HUES48 (cell line): ENCODE measurements around the gene GABRA5.
"Not testable (repeated sequence)": the region's sequence is repeated elsewhere in the genome, so short reads cannot be mapped to it uniquely, and the experiment has no call there.

ENCODE experiments used
- H3K27ac ChIP-seq: one replicate; pipeline ENCODE4 v1.7.0; 2013; ENCODE audit warnings: low read depth, low read length, inconsistent platforms
- H3K27me3 ChIP-seq: 2 replicates; pipeline ENCODE4 v1.6.1; 2013; ENCODE audit warnings: mild to moderate bottlenecking, low read length; ENCODE audit not compliant: control insufficient read depth, insufficient read depth
- H3K36me3 ChIP-seq: 2 replicates; pipeline ENCODE4 v1.6.1; 2013; ENCODE audit warnings: low read length; ENCODE audit not compliant: control insufficient read depth, insufficient read depth
- H3K4me1 ChIP-seq: 2 replicates; pipeline ENCODE4 v1.6.1; 2013; ENCODE audit warnings: mild to moderate bottlenecking, low read length; ENCODE audit not compliant: control insufficient read depth, insufficient read depth
- H3K4me3 ChIP-seq: 2 replicates; pipeline ENCODE4 v1.5.1; 2013; ENCODE audit warnings: mild to moderate bottlenecking, low read depth, low read length
- H3K9ac ChIP-seq: 2 replicates; pipeline ENCODE4 v1.6.1; 2013; ENCODE audit warnings: mild to moderate bottlenecking, low read depth, low read length, moderate library complexity
- H3K9me3 ChIP-seq: 2 replicates; pipeline ENCODE4 v1.6.1; 2013; ENCODE audit warnings: low read length; ENCODE audit not compliant: control insufficient read depth, insufficient read depth

GABRA5 gene

DNA sequence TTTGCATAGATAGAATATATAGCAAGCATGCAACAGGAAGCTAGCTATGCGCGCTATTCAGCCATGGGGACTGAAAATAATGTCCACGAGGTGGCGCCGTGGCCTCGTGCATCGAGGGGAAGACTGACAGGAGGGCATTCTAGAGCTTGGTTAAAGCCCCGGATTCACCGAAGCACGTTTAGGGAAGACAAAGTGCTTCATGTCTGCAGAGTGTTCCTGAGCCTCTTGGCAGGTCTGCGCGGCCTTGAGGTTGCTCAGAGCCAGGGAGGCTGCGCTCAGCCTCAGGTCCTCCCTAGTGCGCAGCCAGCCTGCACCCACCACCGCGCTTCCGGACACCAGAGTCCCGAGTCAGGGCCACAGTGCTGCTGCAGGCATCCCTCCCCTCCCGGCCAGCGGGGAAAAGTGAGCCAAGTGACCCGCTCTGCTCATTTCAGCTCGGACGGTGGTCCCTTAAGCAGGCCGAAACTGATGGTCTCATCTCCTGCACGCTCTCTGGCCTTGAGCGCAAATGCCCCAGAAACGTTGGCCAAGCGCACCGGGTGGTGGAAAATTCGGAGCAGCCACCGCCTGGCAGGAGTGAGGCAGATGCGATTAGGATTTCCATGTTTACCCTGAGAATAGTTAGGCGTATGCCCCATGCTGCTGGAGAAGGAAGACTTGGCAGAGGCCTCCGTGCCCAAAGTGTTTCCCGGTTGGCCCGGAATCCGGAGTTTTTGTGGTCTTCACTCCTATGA lies 24.8 kb downstream of the GABRA5 start:
- Histone ChIP-seq H3K27ac (no peak overlapping the region), H3K9ac (no peak overlapping the region), H3K27me3 (no peaks in the 10 kb centered on the region), H3K4me3 (peak overlapping the region; percentile 24; the same call in 1 of the 2 replicates), H3K36me3 (no peaks in the 10 kb centered on the region), H3K9me3 (no peaks in the 10 kb centered on the region), H3K4me1 (no peaks in the 10 kb centered on the region)

DNA sequence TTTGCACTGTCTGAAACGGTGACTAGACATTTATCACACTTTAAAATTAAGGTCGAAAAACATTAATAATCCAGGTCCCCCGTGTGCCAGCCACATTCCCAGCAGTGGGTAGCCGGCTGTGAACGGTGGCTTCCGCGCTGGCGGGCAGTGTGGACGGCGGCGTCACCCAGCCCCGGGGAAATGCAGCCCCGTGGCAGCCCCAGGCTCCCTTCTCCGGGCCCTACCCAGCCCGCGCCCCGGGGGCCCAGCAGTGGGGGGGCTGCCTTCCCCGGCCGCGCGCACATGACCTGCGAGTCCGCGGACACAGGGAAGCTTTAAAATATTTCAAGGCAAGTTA lies 25.3 kb downstream of the GABRA5 start:
- no peak overlapping the region for H3K4me3 ChIP-seq
- H3K27ac ChIP-seq: no peak overlapping the region
- no peaks in the 10 kb centered on the region for H3K36me3 ChIP-seq
- H3K9me3 ChIP-seq: no peaks in the 10 kb centered on the region
- no peaks in the 10 kb centered on the region for H3K4me1 ChIP-seq
- no peak overlapping the region for H3K9ac ChIP-seq
- H3K27me3 ChIP-seq: no peaks in the 10 kb centered on the region

DNA sequence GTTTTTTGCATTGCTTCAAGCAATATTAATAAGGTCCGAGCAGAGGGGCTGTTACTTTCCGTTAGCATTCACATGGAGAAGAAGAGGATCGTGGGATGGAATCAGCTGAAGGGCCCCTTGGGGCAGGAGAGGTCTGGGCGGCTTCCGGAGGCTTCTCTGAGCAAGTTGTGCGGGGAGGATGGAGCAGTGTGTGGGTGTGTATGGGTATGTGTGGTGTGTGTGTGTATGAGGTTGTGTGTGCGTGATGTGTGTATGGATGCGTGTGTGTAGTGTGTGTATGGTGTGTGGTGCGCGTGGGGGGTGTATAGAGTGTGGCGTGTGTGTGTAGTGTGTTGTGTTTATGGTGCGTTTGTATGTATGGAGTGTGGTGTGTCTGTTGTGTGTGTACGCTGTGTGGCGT lies 25.8 kb downstream of the GABRA5 start:
- Histone ChIP-seq H3K4me1 (no peaks in the 10 kb centered on the region), H3K4me3 (no peak overlapping the region), H3K27me3 (no peaks in the 10 kb centered on the region), H3K9me3 (no peaks in the 10 kb centered on the region), H3K27ac (no peak overlapping the region), H3K9ac (no peak overlapping the region), H3K36me3 (no peaks in the 10 kb centered on the region)

DNA sequence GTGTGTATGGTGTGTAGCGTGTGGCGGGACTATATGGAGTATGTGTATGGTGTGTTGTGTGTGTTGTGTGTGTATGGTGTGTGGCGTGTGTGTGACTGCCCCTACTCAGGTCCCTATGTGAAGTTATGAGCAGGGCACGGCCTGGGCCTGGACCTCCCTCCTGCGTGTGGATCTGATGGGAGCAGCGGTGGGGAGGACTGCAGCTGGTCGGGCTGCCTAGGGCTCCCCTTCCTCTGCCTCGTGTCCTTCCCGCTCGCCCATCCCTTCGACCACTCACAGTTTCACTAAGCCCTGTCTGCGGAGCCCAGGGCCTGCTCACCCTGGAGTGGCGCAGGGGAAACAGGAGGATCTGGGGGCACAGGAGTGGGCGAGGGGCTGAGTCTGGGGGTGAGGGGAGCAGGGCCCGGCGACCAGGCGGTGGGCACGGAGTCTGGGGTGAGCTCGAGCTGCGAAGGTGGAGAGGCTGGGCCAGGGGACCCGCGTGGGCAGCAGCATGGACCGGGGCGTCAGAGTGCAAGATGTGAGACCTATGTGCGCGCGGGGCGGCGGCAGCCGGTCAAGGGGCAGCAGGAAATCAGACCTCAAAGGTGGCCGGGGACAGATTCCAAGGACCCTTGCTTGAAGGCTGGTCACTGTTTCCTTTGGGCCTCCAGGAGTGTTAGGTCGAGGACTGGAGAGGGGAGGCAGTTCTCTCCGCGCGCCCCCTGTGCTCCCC lies 26.6 kb downstream of the GABRA5 start:
- Histone ChIP-seq H3K27me3 (no peaks in the 10 kb centered on the region), H3K27ac (no peak overlapping the region), H3K9ac (no peak overlapping the region), H3K4me3 (no peak overlapping the region), H3K4me1 (no peaks in the 10 kb centered on the region), H3K9me3 (no peaks in the 10 kb centered on the region), H3K36me3 (no peaks in the 10 kb centered on the region)

DNA sequence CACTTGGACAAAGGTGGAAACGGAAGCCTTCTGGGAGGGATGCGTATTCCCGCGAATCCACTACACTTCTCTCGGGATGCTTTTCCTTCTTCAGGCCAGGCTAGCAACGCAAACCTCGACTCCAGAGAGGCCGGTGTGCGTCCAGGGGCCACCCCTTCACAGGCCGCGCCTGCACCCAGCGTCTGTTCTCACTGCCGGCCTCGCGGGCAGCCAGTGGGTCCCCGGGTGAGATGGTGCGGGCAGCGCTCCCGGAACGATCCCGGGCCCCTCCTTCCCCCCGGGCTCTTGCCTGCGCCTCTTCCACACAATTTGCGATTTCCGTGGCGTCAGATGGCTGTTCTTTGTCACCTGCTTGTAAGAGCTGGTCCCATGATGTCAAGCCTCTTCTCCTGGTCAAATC lies 27.3 kb downstream of the GABRA5 start:
- Histone ChIP-seq H3K36me3 (no peaks in the 10 kb centered on the region), H3K9me3 (peaks cover under 1% of the 10 kb centered on the region; the same call in 1 of the 2 replicates), H3K27me3 (no peaks in the 10 kb centered on the region), H3K9ac (no peak overlapping the region), H3K4me3 (no peak overlapping the region), H3K27ac (no peak overlapping the region), H3K4me1 (no peaks in the 10 kb centered on the region)

DNA sequence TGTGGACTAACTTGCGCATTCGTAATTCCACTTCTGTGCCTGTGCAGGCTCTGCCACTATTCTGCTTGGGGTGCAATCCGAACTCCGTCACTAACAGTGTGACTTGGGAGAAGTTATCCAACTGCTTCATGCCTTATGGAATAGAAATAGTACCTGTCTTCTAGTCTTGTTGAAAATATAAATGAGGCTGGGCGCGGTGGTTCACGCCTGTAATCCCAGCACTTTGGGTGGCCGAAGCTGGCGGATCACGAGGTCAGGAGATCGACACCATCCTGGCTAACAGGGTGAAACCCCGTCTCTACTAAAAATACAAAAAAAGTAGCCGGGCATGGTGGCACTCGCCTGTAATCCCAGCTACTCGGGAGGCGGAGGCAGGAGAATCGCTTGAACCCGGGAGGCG lies 28.5 kb downstream of the GABRA5 start:
- H3K9ac ChIP-seq, H3K4me3 ChIP-seq, H3K27ac ChIP-seq, H3K36me3 ChIP-seq, H3K9me3 ChIP-seq, H3K27me3 ChIP-seq, H3K4me1 ChIP-seq: not testable (repeated sequence)

DNA sequence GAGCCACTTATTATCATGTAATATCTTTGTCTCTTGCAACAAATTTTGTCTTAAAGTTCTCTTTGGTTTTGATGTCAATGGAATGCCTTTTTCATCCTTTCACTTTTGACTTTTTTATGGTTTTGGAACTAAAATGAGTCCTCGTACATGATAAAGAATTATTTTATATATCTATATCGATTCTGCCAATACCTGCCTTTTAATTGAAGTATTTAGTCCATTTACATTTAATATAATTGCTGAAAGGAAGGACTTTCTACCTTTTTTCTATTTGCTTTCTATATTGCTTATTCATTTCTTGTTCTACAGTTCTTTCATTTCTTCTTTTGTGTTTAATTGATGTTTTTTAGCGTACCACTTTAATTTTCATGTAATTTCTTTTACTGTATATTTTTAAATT lies 32.8 kb downstream of the GABRA5 start:
- no peak overlapping the region for H3K4me3 ChIP-seq
- peaks cover 6% of the 10 kb centered on the region; the same call in 1 of the 2 replicates for H3K9me3 ChIP-seq
- no peaks in the 10 kb centered on the region for H3K36me3 ChIP-seq
- no peak overlapping the region for H3K9ac ChIP-seq
- no peaks in the 10 kb centered on the region for H3K27me3 ChIP-seq
- H3K27ac ChIP-seq: no peak overlapping the region
- H3K4me1 ChIP-seq: no peaks in the 10 kb centered on the region

DNA sequence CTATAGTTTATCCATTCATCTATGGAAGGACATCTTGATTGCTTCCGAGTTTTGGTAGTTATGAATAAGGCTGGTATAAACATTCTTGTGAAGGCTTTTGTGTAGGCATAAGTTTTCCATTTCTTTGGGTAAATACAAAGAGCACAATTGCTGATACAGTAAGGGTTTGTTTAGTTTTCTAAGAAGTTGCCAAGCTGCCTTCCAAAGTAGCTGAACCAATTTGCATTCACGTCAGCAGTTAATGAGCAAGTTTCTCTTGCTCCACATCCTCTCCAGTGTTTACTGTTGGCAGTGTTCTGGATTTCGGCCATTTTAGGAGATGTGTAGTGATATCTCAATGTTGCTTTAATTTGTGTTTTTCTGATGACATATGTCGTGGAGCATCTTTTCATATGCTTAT lies 34.2 kb downstream of the GABRA5 start:
- Histone ChIP-seq H3K9ac (no peak overlapping the region), H3K4me1 (no peaks in the 10 kb centered on the region), H3K36me3 (no peaks in the 10 kb centered on the region), H3K9me3 (peaks cover 6% of the 10 kb centered on the region; the same call in 1 of the 2 replicates), H3K27me3 (no peaks in the 10 kb centered on the region), H3K27ac (no peak overlapping the region), H3K4me3 (no peak overlapping the region)

DNA sequence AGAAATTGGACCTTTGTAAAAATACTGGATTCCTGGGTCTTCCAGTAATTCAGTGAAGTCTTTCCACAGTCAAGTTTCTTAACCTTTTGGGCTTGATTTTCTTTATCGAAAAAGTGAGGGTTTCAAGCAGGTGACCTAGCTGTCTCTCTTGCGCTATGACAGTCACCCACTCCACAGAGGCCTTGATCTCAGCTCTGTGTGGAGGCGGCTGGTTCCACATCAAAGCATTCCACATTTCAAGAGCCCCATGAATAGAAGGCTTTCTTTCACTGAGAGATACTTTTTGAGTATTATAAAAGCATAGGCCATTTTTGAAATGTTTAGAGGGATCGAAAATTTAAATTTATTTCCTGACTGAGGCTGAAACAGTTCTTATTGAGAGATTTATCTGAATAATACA lies 43.9 kb downstream of the GABRA5 start:
- Histone ChIP-seq H3K27ac (no peak overlapping the region), H3K27me3 (no peaks in the 10 kb centered on the region), H3K9ac (no peak overlapping the region), H3K4me1 (no peaks in the 10 kb centered on the region), H3K9me3 (no peaks in the 10 kb centered on the region), H3K36me3 (no peaks in the 10 kb centered on the region), H3K4me3 (no peak overlapping the region)

DNA sequence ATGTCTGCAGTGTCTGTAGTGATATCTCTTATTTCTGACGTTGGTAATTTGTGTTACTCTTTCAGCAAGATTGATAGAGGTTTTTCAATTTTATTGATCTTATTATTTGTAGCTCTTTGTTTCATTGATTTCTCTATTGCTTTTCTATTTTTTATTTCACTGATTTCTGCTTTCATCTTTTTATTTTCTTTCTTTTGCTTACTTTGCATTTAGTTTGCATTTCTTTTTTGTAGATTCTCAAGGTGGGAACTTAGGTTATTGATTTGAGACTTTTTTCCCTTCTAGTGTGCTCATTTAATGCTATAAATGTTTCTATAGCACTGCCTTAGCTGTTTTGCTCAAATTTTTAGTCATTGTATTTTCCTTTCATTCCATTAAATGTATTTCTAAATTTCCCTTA lies 54.6 kb downstream of the GABRA5 start:
- Histone ChIP-seq H3K4me1 (no peaks in the 10 kb centered on the region), H3K9me3 (0 out of 2 replicates have a peak, but pooled peaks cover under 1% of the 10 kb centered on the region), H3K36me3 (no peaks in the 10 kb centered on the region)

DNA sequence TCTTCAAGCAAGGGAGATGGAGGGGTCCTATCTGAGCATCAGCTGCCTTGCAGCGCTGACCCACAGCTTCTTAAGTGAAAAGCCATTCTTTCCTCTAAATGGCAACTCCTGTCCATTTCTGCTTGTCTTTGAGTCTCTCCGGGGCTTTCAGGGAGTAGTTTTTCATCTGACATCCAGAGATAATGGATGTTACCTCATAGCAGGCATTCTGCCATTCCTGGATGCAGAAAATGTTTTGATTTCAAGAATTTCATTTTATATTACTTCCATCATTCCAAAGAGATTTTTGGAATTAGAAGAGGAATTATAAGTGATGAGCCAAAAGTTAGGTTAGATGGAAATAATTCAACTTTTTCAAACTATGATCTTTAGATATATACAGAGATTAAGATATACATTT lies 59.2 kb downstream of the GABRA5 start:
- Histone ChIP-seq H3K27me3 (no peaks in the 10 kb centered on the region), H3K36me3 (no peaks in the 10 kb centered on the region)

More for the DNA sequence above, 54.6 kb downstream of the GABRA5 start:
- Histone ChIP-seq H3K4me3 (no peak overlapping the region), H3K9ac (no peak overlapping the region), H3K27me3 (no peaks in the 10 kb centered on the region), H3K27ac (no peak overlapping the region)

More for the DNA sequence above, 59.2 kb downstream of the GABRA5 start:
- Histone ChIP-seq H3K9ac (no peak overlapping the region), H3K9me3 (no peaks in the 10 kb centered on the region), H3K4me1 (0 out of 2 replicates have a peak, but pooled peaks cover 6% of the 10 kb centered on the region), H3K27ac (no peak overlapping the region), H3K4me3 (no peak overlapping the region)
